ENCODE measurements around the gene GALNT16. TPM values are rescaled to one million over a fixed set of nuclear protein-coding genes. Genes with fewer than 3 reads are reported as not detected.

The GALNT16 gene
- total RNA-seq, 1 donor from 2014 or later: 8.2 TPM

- H3K27ac Mint-ChIP-seq: no peak overlapping the region
- peak overlapping the region; percentile 78 for H3K4me3 Mint-ChIP-seq
Observed at GRCh38 chr14:69259168-69259526, 811 bp upstream of the GALNT16 start.

GRCh38 chr14:69260190-69260860, 367 bp downstream of the GALNT16 start:
- Mint-ChIP-seq H3K4me3 (peak overlapping the region; percentile 78), H3K4me1 (peaks cover 10% of the 10 kb centered on the region), H3K36me3 (no peaks in the 10 kb centered on the region), H3K27ac (no peak overlapping the region), H3K27me3 (ENCODE audit: low read depth) (peaks cover 75% of the 10 kb centered on the region), H3K9me3 (no peaks in the 10 kb centered on the region)
- DNase-seq (ENCODE audit: low spot score in 2 of 2, unreplicated experiment in 2 of 2): peak; percentile 34 to 61
- no peak for TF ChIP-seq CTCF (IDR thresholded peaks at IDR 0.05; ENCODE audit: unreplicated experiment)

More at GRCh38 chr14:69259168-69259526, 811 bp upstream of the GALNT16 start:
- DNase-seq (ENCODE audit: low spot score in 2 of 2, unreplicated experiment in 2 of 2): no peak
- peaks cover 78% of the 10 kb centered on the region for H3K27me3 Mint-ChIP-seq (ENCODE audit: low read depth)
- H3K4me1 Mint-ChIP-seq: peaks cover 10% of the 10 kb centered on the region
- H3K36me3 Mint-ChIP-seq: no peaks in the 10 kb centered on the region
- no peak for TF ChIP-seq CTCF (IDR thresholded peaks at IDR 0.05; ENCODE audit: unreplicated experiment)
- no peaks in the 10 kb centered on the region for H3K9me3 Mint-ChIP-seq

- no peak overlapping the region for H3K27ac Mint-ChIP-seq
- peak; percentile 74 for TF ChIP-seq CTCF (IDR thresholded peaks at IDR 0.05; ENCODE audit: unreplicated experiment)
- no peaks in the 10 kb centered on the region for H3K9me3 Mint-ChIP-seq
- H3K36me3 Mint-ChIP-seq: no peaks in the 10 kb centered on the region
- H3K4me3 Mint-ChIP-seq: peak overlapping the region; percentile 78
- H3K4me1 Mint-ChIP-seq: peaks cover 10% of the 10 kb centered on the region
- peak in 1 of 2 experiments; percentile 65 for DNase-seq (ENCODE audit: low spot score in 2 of 2, unreplicated experiment in 2 of 2)
- peaks cover 79% of the 10 kb centered on the region for H3K27me3 Mint-ChIP-seq (ENCODE audit: low read depth)
Observed at GRCh38 chr14:69260861-69261564, 1.1 kb downstream of the GALNT16 start.

- H3K27me3 Mint-ChIP-seq (ENCODE audit: low read depth): peaks cover 73% of the 10 kb centered on the region
- H3K9me3 Mint-ChIP-seq: no peaks in the 10 kb centered on the region
- DNase-seq (ENCODE audit: low spot score in 2 of 2, unreplicated experiment in 2 of 2): no peak
- H3K4me1 Mint-ChIP-seq: peaks cover 10% of the 10 kb centered on the region
- TF ChIP-seq CTCF (IDR thresholded peaks at IDR 0.05; ENCODE audit: unreplicated experiment): no peak
- no peak overlapping the region for H3K27ac Mint-ChIP-seq
- no peaks in the 10 kb centered on the region for H3K36me3 Mint-ChIP-seq
- H3K4me3 Mint-ChIP-seq: peak overlapping the region; percentile 78
Observed at GRCh38 chr14:69261761-69262331, 1.9 kb downstream of the GALNT16 start.

- H3K36me3 Mint-ChIP-seq: no peaks in the 10 kb centered on the region
- no peaks in the 10 kb centered on the region for H3K9me3 Mint-ChIP-seq
- H3K4me3 Mint-ChIP-seq: peak overlapping the region; percentile 8
- TF ChIP-seq CTCF (IDR thresholded peaks at IDR 0.05; ENCODE audit: unreplicated experiment): no peak
- H3K4me1 Mint-ChIP-seq: peaks cover 10% of the 10 kb centered on the region
- peaks cover 66% of the 10 kb centered on the region for H3K27me3 Mint-ChIP-seq (ENCODE audit: low read depth)
- H3K27ac Mint-ChIP-seq: no peak overlapping the region
- no peak for DNase-seq (ENCODE audit: low spot score in 2 of 2, unreplicated experiment in 2 of 2)
Observed at GRCh38 chr14:69262516-69262915, 2.6 kb downstream of the GALNT16 start.
